GM19438 (cell line): ENCODE results near the gene SLC18B1.

Source experiments
- ATAC-seq: cut with Tn5 transposase; IDR thresholded peaks from one replicate; pipeline ENCODE4 v1.9.1; 2021; ENCODE audit warnings: low read depth; ENCODE audit not compliant: unreplicated experiment

Gene SLC18B1

DNA sequence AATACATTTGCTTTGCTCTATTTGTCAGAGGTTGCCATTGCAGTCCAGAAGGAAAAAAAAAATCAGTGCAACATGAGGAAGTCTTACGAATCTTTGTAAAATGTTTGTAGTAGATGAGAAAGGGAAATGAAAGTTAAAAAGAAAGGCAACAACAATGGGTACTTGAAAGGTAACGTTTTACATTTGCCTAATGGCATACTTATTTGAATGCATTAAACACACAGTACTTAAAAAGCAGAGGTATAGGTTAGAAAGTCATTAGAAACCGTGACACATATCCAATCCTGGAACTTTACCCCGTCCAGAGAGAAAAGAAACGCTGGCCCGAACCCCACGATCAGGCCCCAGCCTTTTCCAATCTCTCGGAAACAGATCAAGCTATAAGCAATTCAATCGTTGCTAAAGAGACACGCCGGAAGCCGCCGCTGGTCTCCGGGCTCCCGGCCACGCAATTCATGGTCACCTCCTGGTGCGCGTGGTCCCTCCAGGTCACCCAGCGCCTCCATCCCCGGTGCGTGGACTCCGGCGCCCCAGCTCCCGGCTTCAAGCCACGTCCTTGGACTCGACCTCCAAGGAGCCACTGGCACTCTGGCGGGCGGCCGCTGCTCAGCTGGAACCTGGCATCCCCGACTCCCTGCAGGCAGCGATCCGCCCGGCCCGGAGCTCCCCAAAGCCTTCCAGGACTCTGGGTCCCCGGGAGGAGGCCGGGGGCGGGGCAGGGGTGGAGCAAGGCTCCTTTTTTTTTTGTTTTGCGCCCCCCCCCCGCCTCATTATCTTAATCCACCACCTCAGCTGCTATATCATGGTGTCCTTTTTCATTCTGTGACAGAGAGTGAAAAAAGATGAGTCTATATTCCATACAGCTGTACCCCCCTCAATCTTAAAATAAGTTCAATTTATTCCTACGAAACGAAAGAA lies at the start of gene SLC18B1:
TSS of gene SLC18B1 (minus strand) at position 687 of the 918 bp plus-strand sequence. CDS start at position 506, 181 bp downstream.
- ATAC-seq, result peak; percentile 50

DNA sequence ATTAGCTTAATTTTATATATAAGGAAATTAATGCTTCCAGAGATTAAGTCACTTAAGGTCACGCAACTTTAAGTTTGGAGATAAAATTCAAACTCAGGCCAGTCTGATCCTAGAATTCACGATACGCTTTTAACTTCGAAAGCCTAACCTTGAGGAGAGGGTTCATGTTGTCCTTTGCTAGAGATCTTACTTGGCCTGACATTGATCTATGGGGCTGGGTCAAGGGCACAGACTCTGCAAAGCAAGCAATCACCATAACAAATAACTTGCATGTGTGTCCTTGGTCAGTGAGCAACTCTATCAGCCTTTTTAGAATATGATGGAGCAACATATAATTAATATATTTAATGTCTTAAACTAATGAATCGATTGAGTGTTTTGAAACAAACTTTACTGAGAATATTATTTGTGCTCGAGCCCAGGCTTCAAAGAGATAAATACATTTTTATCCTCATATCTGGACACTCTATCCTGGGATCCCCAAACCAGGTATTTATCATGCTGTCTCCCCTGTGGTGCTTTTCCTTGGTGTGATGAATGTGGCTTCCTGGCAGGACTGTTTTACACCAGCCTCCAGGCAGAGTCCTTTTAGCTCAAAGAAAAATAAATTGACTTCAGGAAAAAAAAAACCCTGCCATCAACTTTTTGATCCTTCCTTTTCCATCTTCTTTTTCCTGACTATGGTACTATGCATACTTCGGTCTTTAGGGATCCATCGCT lies 45.0 kb upstream of the SLC18B1 start:
- no peak for ATAC-seq

DNA sequence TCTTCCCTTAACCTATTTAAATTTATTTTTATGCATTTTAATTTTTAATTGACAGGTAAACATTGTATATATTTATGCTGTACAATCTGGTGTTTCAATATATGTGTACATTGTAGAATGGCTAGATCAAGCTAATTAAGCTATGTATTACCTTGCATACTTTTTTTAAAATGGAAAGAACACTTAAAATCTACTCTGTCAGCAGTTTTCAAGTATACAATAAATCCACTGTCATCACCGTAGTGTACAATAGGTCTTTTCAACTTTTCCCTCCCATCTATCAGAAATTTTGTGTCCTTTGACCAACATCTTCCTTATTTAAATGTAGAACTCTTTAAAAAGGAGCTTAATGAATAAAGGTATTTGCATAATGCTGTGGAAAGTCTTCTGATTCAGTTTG lies 43.5 kb upstream of the SLC18B1 start:
- ATAC-seq, result no peak

DNA sequence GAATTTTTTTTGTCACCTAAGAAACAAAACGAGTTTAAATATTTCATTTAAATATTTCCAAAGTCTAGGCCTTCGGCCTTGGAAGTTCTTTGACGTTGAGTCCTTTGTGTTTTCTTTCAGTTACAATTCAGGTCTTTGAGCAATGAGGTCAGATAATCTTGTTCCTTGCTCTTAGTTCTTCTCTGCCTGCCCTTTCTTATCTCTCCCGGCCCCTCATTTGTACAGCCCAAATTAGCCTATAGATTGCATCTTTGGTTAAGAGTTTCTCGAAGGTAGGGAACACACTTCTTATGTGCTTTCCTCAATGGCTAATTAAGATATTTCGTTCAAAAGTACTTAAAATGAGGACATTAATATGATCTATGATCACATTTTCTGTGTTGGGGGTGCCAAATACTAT lies 34.5 kb upstream of the SLC18B1 start:
- no peak for ATAC-seq

DNA sequence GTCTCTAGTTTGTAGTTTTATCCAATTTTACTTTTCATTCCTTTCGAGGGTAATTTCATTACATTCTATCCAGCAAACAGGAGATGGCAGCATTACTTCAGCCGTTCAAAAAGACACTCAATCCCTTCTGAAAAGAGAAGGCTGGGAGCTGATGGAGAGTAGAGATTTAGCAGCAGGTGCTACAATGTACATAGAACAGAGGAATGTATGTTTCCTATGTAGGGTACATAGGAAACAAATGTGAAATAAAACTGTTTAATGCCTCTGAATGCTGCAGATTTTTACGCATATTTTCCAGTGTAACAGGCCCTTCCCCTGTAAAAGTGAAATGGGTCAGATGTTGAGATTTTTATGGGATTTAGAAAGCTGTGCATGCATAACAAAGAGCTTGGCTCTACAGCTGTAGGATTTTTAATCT lies 31.9 kb upstream of the SLC18B1 start:
- no peak for ATAC-seq

DNA sequence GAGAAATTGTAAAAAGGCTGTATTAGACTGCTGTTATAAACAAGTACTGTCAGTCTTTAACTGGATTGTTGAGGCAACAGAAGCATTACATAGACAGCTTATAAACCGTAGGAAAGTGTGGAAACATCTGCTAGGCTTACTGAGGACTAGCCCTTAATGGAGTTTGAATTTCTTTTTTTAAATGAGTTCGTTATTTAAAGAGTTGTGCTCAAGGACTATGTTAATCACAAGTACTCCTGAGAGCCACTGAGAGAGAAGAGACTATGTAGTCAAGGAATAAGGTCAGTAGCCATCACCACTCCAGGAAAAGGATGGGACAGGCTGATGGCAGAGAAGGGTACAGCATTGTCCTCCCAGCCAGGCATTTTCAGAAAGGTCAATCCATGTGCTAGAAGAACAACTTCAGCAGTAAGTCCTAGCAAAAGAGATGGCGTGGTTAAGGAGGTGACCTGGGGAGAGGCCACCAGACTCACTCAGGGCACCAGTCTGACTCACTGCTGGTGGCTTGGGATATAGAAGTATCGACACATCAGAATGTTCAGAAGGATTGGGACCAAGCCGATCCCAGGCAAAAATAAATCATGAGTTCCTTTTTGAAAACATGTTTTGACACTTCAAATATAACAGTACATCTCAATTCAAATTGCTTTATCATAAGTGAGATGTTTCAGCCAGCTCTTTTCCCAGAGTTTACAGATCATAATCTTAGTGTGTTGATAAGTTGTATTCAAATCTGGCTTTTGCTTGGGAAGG lies 22.4 kb upstream of the SLC18B1 start:
- no peak for ATAC-seq

DNA sequence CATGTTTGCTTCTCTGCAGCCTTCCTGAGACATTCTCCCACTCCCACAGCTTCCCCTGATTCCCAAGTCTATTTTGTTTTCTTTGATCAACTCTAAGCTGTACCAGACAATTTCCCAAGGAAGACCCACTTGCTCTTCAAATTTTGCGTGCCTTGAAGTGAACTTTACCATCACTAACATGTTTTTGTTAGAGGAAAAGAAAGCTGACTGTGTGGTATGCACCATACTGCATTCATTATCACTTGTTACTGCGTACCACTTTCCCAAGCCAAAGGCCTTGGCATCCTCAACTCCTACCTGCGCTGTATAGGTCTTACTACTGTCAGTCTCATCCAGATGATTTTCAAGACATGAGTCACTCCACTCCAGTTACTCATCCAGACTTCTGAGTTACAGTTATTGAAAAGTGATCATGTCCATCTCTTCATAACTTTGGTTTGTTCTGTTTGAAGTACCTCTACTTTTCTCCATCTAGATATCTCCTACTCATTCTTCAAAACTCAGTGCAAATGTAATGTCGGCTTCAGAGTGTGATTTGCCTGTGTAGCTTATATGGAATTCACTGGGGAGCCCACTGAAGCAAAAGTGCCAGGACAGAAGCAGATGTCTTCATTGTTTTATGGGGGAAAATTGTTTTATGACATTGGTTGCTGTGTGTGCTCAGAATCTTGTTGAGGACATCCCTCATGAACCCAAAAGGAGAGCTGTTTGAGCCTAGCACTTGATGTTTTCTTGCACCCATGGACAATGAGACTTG lies 21.1 kb upstream of the SLC18B1 start:
- ATAC-seq, result no peak

DNA sequence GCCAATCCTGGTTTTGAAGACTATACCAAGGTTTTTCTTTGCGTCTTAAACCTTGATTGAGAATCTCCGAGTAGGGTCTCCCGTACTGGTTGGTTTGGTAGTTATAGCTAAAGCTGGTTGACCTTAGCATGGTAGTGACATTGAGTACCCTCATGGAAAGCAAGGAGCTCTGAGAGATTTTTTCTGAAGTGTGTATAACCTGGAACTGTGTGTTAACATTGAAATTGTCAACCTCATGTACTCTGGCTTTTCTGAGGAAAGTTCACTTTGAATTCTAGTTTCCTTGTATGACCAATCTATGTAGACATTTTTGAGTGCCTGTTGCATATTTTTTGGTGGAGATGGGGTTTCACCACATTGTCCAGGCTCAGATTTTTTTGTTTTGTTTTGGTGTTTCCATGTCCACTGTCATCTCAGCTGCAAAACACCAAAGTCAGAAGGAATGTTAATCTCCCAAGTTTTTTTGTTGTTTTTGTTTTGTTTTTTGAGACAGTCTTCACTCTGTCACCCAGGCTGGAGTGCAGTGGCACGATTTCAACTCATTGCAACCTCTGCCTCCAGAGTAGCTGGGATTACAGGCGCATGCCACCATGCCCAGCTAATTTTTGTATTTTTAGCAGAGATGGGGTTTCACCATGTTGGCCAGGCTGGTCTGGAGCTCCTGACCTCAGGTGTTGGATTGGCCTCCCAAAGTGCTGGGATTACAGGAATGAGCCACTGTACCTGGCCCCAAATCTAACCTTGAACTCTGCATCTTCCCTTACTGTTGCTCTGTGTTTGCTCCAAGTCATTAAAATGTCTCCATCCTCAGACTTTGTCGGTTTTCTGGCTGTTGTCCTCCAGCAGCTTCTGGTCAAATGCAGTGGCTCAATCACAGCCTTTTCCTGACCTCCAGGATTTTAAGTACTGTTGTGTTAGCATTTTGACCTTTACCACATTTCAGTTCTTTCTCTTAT lies 20.2 kb upstream of the SLC18B1 start:
- no peak for ATAC-seq

DNA sequence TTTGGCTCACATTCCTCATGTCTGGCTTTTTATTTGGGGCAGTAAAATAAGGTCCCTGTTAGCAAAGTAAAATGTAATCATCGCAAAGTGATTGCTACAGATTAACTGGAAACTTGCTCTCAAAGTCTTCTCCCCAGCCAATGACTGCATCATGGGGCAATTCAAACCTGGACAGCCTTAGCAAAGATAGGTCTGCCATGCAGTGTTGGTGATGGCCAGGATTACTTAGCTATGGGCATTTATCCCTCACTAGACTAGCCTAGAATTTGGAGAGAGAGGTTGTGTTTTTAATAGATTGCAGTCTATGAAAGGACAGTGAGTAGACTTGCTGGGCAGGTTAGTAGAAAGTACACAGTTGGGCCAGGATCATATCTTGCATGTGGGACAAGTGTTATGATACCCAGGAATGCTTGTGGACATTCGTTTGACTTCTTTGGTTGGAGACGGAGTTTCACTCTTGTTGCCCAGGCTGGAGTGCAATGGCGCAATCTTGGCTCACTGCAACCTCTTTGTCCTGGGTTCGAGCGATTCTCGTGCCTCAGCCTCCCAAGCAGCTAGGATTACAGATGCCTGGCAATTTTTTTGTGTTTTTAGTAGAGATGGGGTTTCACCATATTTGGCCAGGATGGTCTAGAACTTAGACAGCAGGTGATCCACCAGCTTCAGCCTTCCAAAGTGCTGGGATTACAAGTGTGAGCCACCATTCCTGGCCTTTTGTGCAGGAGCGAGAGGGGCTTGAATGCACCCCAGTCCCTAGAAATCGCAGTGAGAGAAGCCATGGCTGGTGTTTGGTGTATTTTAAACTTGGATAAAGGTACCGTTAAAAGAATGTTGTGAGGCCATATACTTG lies 19.3 kb upstream of the SLC18B1 start:
- ATAC-seq, result no peak

DNA sequence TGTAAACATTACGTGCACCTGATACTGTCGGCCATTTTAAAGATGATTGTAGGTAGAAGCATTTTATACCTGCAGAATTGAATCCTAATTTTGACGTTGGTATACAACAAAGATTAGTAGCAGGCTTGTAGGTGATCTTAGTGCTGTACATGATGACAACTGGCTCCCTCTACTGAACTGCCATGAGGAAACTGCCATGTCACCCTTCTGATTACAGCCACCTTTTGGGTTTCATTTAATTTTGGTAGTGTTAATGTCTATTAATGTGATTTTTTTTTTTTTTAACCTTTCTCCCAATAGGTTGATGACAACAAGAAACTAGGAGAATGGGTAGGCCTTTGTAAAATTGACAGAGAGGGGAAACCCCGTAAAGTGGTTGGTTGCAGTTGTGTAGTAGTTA lies 18.2 kb upstream of the SLC18B1 start:
- ATAC-seq, result no peak

DNA sequence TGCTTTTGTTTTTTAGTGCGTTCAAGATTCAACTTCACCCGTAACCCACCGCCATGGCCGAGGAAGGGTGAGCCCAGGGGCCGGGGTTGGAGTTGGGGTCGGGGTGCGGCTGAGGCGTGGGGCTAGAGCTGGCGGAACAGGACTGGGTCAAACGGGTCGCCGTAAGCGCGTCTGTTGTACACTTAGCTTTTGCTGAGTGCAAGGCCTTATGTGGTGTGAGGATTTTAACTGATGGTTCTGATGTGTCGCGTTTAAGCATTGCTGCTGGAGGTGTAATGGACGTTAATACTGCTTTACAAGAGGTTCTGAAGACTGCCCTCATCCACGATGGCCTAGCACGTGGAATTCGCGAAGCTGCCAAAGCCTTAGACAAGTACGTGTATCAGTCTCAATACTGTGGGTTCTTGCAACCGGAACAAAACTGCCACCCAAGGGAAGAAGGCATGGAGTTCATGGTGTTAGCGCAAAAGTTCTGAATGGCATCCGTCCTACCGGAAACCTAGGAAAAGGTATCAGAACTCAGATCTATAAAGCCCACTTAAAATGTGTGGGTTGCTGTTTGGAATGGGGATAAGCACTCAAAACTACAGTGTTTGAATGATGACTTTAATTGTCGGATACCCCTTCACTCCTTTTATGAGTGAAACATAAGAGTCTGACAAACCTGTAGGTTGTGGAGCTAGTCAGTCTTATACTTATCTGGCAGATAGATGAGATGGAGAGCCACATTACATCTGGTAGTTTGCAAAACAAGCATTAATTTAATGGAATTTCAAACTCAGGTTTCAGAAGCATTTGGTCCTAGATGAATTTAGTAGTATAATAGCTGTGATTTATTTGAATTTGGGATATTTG lies 16.5 kb upstream of the SLC18B1 start:
- peak; percentile 9 for ATAC-seq

DNA sequence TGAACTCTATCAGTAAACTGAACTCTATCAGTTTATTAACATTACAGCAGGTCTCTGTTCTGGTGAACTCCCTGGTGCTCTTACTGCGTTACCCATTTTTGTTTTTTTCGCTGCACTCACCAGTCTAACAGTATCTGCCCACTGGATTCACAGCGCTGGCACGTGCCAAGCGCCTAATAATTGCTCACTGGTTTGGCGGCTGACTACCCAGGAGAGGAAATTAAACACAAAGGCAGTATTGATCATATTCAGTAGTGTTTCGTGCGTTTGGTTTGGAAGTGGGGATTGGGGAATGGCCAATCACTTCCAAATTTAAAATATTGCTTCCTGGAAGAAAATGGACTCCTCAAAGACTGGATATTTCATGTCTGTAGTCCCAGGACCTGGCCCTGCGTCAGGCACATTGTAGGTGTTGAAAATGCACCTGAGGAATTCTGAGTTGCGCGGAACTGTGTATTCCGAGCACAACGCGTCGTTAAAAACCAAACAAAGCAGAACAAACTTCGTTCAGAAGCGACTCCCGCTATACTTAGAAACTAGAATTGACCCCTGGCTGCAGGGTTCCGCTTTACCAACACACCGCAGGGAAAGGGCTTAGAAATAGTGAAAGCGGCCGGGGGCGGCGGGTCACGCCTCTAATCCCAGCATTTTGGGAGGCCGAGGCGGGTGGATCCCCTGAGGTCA lies 14.9 kb upstream of the SLC18B1 start:
- peak; percentile 37 for ATAC-seq

DNA sequence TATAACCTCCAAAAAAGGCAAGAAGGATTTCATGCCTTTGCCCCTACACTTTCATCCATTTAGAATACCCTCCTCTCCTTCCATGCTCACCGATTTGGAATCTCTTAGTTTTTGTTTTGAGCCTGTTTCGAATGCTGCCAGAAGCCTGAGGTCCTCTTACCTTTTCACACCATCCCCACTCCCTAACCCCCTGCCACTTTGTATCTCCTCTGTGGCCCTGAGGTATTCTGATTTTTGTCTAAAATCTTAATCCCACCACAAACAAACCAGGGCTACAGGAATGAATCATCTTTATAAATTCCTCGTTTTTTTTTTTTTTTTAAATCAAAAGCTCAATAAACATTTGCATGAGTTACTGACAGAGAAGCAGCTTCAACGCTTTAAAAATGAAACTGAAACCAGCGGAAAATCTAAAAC lies 14.3 kb upstream of the SLC18B1 start:
- no peak for ATAC-seq

DNA sequence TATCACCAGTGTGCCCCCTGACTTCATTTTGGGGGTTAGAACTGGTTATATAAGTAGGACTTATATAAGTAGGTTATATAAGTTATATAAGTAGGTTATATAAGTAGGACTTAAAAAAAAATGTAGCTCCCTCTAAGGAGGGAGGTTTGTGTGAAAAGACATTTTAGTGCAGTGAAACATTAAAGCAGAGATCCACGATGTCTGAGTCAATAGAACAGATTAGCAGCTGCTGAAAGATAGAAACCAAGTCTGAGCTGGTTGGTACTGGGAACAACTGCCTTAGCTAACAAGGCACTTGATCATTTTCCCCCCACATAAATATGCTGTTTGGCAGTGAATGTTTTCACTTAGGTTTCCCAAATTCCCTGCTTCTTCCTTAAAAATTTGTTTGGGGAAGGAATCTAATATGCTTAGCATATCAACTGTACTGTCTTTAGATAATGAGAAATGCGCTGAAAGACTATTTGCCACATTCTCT lies 13.9 kb upstream of the SLC18B1 start:
- no peak for ATAC-seq

DNA sequence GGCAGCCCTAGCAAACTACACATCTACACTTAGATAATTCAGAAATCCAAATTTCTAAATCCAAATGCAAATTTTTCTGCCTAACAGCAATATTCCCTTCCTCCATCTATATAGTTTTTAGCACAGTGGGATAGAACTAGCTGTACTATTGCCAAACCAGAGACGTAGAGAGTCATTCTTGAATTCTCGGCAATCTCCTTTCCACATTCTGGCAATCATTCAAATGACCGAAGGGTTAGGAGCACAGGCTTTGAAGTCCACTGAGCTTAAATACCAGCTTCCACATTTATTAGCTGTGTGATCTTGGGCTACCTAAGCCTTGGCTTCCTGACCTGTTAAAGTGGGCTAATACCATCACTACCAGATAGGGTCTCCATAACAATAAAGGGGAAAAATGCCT lies 12.8 kb upstream of the SLC18B1 start:
- no peak for ATAC-seq

DNA sequence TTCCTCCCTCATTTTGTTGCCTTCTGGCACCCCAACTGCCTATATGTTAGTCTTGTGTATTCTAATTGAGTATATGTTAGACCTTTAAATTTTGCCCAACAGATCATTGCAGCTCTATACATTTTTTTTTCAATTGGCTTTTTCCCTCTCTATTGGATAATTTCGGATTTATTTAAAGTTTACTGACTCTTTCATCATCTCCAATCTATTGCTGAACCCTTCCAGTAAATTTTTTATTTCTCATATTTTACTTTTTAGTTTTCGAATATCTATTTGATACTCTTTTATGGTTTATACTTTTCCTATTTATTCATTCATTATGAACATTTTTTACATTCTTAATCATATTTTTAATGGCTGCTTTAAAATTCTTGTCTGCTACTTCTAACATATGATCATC lies 7.1 kb upstream of the SLC18B1 start:
- ATAC-seq, result no peak

DNA sequence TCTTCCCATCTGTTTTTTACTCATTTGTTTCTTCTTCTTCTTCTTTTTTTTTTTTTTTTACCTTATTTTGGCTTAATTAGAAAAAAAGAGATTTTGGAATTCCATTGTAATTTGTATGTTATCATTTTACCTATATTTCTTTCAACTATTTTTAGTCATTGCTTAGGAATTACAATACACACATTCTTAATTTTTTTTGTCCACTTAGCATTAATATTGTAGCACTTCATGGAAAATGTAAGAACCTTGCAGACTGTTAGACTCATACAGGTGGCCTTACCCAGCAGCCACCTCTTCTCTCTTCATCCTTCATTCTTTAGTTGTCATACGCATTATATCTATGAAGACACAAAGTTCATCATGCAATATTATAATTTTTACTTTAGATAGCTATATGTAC lies 5.8 kb upstream of the SLC18B1 start:
- no peak for ATAC-seq
